Lung (tissue), 16 donors: Measurements from ENCODE around the gene RBMX2. TPM values are rescaled to one million over a fixed set of nuclear protein-coding genes. Genes with fewer than 3 reads are reported as not detected.
A peak's percentile ranks its signal among the peaks of the same experiment; 100 is the strongest.
"Not testable (repeated sequence)": the region's sequence is repeated elsewhere in the genome, so short reads cannot be mapped to it uniquely, and the experiment has no call there.

Experiments used
- ATAC-seq: fragments of 200-7000 bp; cut with Tn5 transposase; one replicate; pipeline ENCODE4 v1.9.1; 2020; ENCODE audit warnings: moderate number of reproducible peaks; ENCODE audit not compliant: insufficient read depth, low FRiP score
- DNase-seq, 3 donors: peaks; one replicate each; pipeline ENCODE4 v3.0.0-alpha.2; 2013 to 2017
- H3K27ac ChIP-seq, 2 donors: one replicate each; pipeline ENCODE4 v1.5.1; 2013; ENCODE audit warnings: mild to moderate bottlenecking in 2 of 2, moderate library complexity in 2 of 2, control low read depth in 1 of 2, inconsistent platforms in 1 of 2, low read depth in 1 of 2, low read length in 1 of 2
- H3K27me3 ChIP-seq, 3 donors: one replicate each; pipeline ENCODE4 v1.5.1; 2013; ENCODE audit warnings: low read length in 2 of 3; ENCODE audit not compliant: control insufficient read depth in 3 of 3, insufficient read depth in 3 of 3
- H3K36me3 ChIP-seq, 4 donors: one replicate each; pipeline ENCODE4 v1.5.1; 2013; ENCODE audit warnings: low read length in 4 of 4, mild to moderate bottlenecking in 1 of 4, moderate library complexity in 1 of 4; ENCODE audit not compliant: control insufficient read depth in 4 of 4, insufficient read depth in 4 of 4
- H3K4me1 ChIP-seq, 5 donors: one replicate each; pipeline ENCODE4 v1.5.1; 2013; ENCODE audit warnings: low read length in 5 of 5, mild to moderate bottlenecking in 2 of 5, moderate library complexity in 1 of 5; ENCODE audit not compliant: control insufficient read depth in 5 of 5, insufficient read depth in 5 of 5
- H3K4me3 ChIP-seq: one replicate; pipeline ENCODE4 v1.5.1; 2013; ENCODE audit warnings: mild to moderate bottlenecking, control low read depth, moderate library complexity
- H3K9ac ChIP-seq, 2 donors: one replicate each; pipeline ENCODE4 v1.5.1; 2013; ENCODE audit warnings: low read length in 2 of 2, control low read depth in 1 of 2; ENCODE audit not compliant: insufficient read depth in 1 of 2
- H3K9me3 ChIP-seq, 4 donors: one replicate each; pipeline ENCODE4 v1.5.1; 2013; ENCODE audit warnings: low read length in 3 of 4, mild to moderate bottlenecking in 1 of 4, moderate library complexity in 1 of 4; ENCODE audit not compliant: control insufficient read depth in 4 of 4, insufficient read depth in 3 of 4
- CTCF ChIP-seq: IDR thresholded peaks from 2 replicates; pipeline ENCODE4 v1.5.1; 2012; ENCODE audit warnings: mild to moderate bottlenecking; ENCODE audit errors: control extremely low read depth, extremely low read depth
- WGBS, 2 donors: extraction: QIAGEN DNeasy Blood & Tissue Kit; methylation state at CpG; one replicate each; pipeline ENCODE4 v1.1.7; 2013; 5-methylcytosine and 5-hydroxymethylcytosine counted together
- long read RNA-seq, 5 donors: transcript quantifications; one replicate each; lab custom pipeline, GENCODE V29; 2026
- polyA plus RNA-seq, 2 donors: library from polyadenylated mRNA; stranded (reverse); fragments of 200-250 nt; gene quantifications; one replicate each; pipeline ENCODE4 v1.2.1, GENCODE V29; 2013
- total RNA-seq, 2 donors: library from RNA; depleted of rRNA in 1 of 2; stranded (reverse); fragments of >200 nt in 1 of 2; gene quantifications; one replicate each; pipeline ENCODE4 v1.2.1, GENCODE V29; 2014 to 2021
- donor health status: control.
- donor health status: control.
- donor health status: Bipolar disorder and iron deficiency.
- donor health status: healthy.
- donor health status: DM: yes; HTN: yes; CAD: no.

RBMX2 gene
- total RNA-seq (10 to 100 TPM; 15.0 to 19.7 TPM), polyA plus RNA-seq (10 to 100 TPM; 12.1 to 18.3 TPM)
- long read RNA-seq, donor 1, transcript RBMX2-204 (2 exons, 358 nt): major isoform, 5 of 28 reads
- long read RNA-seq, donor 1, partial matches to known transcripts: 19 of 28 reads
- long read RNA-seq, donor 1, other reads (novel, unspliced or antisense): 0 of 28 reads
- long read RNA-seq, donor 2, partial matches to known transcripts: 0 of 4 reads
- long read RNA-seq, donor 2, other reads (novel, unspliced or antisense): 0 of 4 reads
- long read RNA-seq, donor 3, partial matches to known transcripts: 6 of 12 reads
- long read RNA-seq, donor 3, other reads (novel, unspliced or antisense): 0 of 12 reads
- long read RNA-seq, donor 4, partial matches to known transcripts: 7 of 12 reads
- long read RNA-seq, donor 4, other reads (novel, unspliced or antisense): 0 of 12 reads
- long read RNA-seq, donor 5, partial matches to known transcripts: 11 of 19 reads
- long read RNA-seq, donor 5, other reads (novel, unspliced or antisense): 0 of 19 reads

GRCh38 chrX:130401415-130402207, at the start of gene RBMX2:
Gene RBMX2 (plus strand): TSS chrX:130401987. CDS start chrX:130402033, 46 bp downstream.
- peak; percentile 77 to 86 (median 78) for DNase-seq
- Histone ChIP-seq H3K36me3 (peaks cover 0 to 6% (median 2%) of the 10 kb centered on the region in 4 donors), H3K27ac (peak within 1 kb of the TSS; percentile 80), H3K4me1 (peaks cover 0 to 6% (median 0%) of the 10 kb centered on the region in 5 donors), H3K27me3 (peaks cover 1 to 11% (median 8%) of the 10 kb centered on the region in 3 donors), H3K4me3 (peak within 1 kb of the TSS; percentile 59), H3K9me3 (peaks cover 0 to 3% (median 0%) of the 10 kb centered on the region in 4 donors), H3K9ac (peak within 1 kb of the TSS in 1 of 2 donors; percentile 75)
- ATAC-seq: peak; percentile 94
- 5 to 34% methylated on average over 34 to 47 of the region's 47 CpGs for WGBS, 2 donors
- TF ChIP-seq CTCF: no peak

GRCh38 chrX:130352050-130352449, 49.7 kb upstream of the RBMX2 start:
- H3K9me3 ChIP-seq, H3K4me1 ChIP-seq, H3K4me3 ChIP-seq, H3K9ac ChIP-seq, H3K36me3 ChIP-seq, DNase-seq, H3K27ac ChIP-seq, H3K27me3 ChIP-seq, ATAC-seq: not testable (repeated sequence)
- WGBS, 2 donors: 78 to 100% methylated on average over 1 of the region's 1 CpG

- no peak overlapping the region for H3K4me3 ChIP-seq
- H3K27me3 ChIP-seq: peaks cover 0 to 7% (median 0%) of the 10 kb centered on the region in 3 donors
- H3K36me3 ChIP-seq: peaks cover 0 to 2% (median 0%) of the 10 kb centered on the region in 4 donors
- DNase-seq: no peak
- no peaks in the 10 kb centered on the region for H3K9me3 ChIP-seq
- no peak overlapping the region for H3K9ac ChIP-seq
- ATAC-seq: no peak
- TF ChIP-seq CTCF: no peak
- no peaks in the 10 kb centered on the region for H3K4me1 ChIP-seq
- H3K27ac ChIP-seq: no peak overlapping the region
These were observed 25.7 kb upstream of the RBMX2 start for GRCh38 chrX:130376077-130376476.
